ENCODE data around the gene SEC23IP. TPM values are rescaled to one million over a fixed set of nuclear protein-coding genes. Genes with fewer than 3 reads are reported as not detected.

SEC23IP gene
- polyA plus RNA-seq, 4 donors = 7.8 to 42.0 (median 9.8) TPM

GRCh38 chr10:119991816-119992215 lies 99.3 kb downstream of the SEC23IP start:
- Histone ChIP-seq H3K27ac (ENCODE audit: low read depth in 1 of 3, low read length in 2 of 3) (no peak overlapping the region), H3K4me1 (ENCODE audit: control insufficient read depth in 3 of 3, insufficient read depth in 2 of 3, low read depth in 1 of 3, low read length in 2 of 3) (no peaks in the 10 kb centered on the region), H3K36me3 (ENCODE audit: control insufficient read depth in 3 of 3, insufficient read depth in 2 of 3, low read depth in 1 of 3, low read length in 3 of 3) (no peaks in the 10 kb centered on the region), H3K27me3 (ENCODE audit: control insufficient read depth in 3 of 3, insufficient read depth in 3 of 3, low read length in 3 of 3) (no peaks in the 10 kb centered on the region), H3K9me3 (ENCODE audit: control insufficient read depth in 2 of 2, insufficient read depth in 1 of 2, low read depth in 1 of 2, low read length in 1 of 2) (no peaks in the 10 kb centered on the region), H3K4me3 (ENCODE audit: low read depth in 1 of 3, low read length in 3 of 3) (no peak overlapping the region)
- FAIRE-seq (no peak), DNase-seq (no peak)
- 83 to 91% (median 91%) methylated on average over 2 of the region's 2 CpGs for WGBS, 3 donors

Other genes with a start within 250 kb of the SEC23IP start
- 10 to 100 TPM in 2 of 4 donors, 1 to 10 TPM in 2; 6.5 to 15.3 (median 10.3) TPM for gene BAG3, start 241.3 kb upstream of the SEC23IP start, polyA plus RNA-seq
- 10 to 100 TPM in 1 of 4 donors, 1 to 10 TPM in 3; 3.5 to 14.1 (median 5.2) TPM for gene INPP5F, start 166.7 kb upstream of the SEC23IP start, polyA plus RNA-seq
- 10 to 100 TPM; 21.5 to 37.6 (median 25.8) TPM for gene MCMBP, start 19.9 kb upstream of the SEC23IP start, polyA plus RNA-seq